ENCODE data around the gene CD86.
"Not testable (repeated sequence)": the region's sequence is repeated elsewhere in the genome, so short reads cannot be mapped to it uniquely, and the experiment has no call there.

The CD86 gene

DNA sequence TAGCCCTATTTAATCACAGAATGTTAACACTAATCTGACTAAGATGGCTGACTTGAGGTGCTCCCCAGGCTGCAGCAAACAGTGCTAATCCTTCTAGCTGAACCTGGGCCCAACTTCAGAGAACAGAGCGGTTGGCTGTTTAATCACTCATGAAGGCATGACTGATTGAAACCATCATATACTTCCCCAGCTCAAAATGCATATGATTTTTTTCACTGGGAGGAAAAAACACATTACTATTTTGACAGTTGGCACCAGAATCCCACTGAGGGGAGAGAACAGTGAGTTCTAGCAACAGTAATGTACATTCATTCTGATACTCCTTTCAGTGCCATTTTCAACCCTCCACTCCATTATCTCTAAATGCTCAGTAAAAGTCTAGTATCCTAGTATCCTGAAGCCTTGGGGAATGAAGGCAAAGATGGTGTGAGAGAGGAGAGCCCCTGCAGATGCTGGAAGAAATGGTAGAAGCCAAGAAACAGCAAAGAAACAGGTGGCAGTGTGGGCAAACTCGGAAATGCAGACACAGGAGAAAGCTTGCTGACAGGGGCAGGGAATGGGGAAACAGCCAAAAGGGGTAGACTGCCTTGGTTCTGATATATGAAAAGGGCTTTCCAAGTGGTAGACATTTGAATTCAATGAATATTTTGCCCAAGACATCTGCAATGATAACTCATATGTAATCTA lies 93.9 kb downstream of the CD86 start:
- DNase-seq, result no peak

DNA sequence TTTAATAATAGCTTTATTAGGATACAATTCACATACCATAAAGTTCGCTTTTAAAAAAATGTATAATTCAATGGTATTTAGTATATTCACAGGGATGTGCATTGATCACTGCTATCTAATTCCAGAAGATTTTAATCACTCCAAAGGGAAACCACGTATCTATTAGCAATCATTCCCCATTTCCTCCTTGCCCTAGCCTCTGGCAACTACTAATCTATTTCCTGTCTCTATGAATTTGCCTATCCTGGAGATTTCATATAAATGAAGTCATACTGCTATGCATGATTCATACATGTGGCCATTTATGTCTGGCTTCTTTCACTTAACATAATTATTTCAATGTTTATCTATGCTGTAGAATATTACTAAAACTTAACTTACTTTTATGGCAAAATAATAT lies 96.3 kb downstream of the CD86 start:
- no peak for DNase-seq

DNA sequence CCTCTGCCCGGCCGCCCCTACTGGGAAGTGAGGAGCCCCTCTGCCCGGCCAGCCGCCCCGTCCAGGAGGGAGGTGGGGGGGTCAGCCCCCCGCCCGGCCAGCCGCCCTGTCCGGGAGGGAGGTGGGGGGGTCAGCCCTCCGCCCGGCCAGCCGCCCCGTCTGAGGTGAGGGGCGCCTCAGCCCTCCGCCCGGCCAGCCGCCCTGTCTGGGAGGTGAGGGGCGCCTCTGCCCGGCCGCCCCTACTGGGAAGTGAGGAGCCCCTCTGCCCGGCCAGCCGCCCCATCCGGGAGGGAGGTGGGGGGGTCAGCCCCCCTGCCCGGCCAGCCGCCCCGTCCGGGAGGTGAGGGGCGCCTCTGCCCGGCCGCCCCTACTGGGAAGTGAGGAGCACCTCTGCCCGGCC lies 109.8 kb downstream of the CD86 start:
- DNase-seq, result not testable (repeated sequence)

DNA sequence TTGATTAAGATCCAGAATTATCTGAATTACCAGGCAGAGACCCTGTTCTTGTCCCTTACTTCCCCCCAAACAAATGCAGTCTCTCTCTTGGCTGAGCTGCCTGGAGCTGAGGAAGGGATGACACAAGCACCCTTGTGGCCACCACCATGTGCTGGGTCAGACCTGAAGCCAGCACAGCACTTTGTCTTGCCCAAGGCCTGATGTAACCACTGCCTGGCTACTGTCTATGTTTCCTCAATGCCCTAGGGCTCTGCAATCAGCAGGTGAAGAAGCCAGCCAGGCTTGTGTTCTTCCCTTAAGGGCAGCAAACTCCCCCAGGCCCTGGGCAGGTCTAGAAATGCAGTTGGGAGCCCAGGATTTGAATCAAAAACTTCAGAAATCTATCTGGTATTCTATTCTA lies 112.5 kb downstream of the CD86 start:
- no peak for DNase-seq

GRCh38 chr3:122168044-122168443 lies 112.9 kb downstream of the CD86 start:
- no peak for DNase-seq

DNA sequence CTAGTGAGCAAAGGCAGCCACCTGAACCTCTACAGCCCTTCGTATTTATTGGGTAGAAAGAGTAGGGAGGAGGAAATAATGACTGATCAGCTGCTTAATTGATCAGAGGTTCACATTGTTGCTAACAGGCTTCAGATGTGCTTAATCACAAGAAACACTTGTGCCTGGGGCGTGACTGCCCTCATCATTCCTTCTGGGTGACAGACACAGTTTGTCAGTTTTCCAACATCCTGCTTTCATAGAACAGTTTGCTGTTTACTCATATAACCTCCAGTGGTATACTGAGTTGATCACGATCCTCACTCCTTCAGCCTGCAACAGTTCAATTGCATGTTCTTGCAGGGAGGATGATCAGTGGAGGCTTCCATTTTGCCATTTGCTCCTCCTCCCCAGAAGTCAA lies 114.7 kb downstream of the CD86 start:
- DNase-seq, result no peak

Data from hypothalamus (tissue), 51 donors.